Fibroblast of lung (primary cell): ENCODE results near the gene MINDY3. TPM values are rescaled to one million over a fixed set of nuclear protein-coding genes. Genes with fewer than 3 reads are reported as not detected.

ENCODE experiments used
- DNase-seq, 2 donors: peaks; one replicate each; pipeline versions ENCODE4 v3.0.0 to v3.0.0-alpha.2; 2010; ENCODE audit warnings: low read depth in 2 of 2
- H2AFZ ChIP-seq: 2 replicates; pipeline ENCODE4 v1.5.1; 2012; ENCODE audit warnings: low read length, control low read depth, inconsistent platforms
- H3K27ac ChIP-seq: 2 replicates; pipeline ENCODE4 v1.5.1; 2011; ENCODE audit warnings: low read length, control low read depth; ENCODE audit not compliant: insufficient read depth
- H3K27me3 ChIP-seq: 2 replicates; pipeline ENCODE4 v1.5.1; 2011; ENCODE audit warnings: mild to moderate bottlenecking, low read length; ENCODE audit not compliant: control insufficient read depth, insufficient read depth
- H3K36me3 ChIP-seq: 2 replicates; pipeline ENCODE4 v1.5.1; 2011; ENCODE audit warnings: low read length; ENCODE audit not compliant: control insufficient read depth, insufficient read depth
- H3K4me1 ChIP-seq: 2 replicates; pipeline ENCODE4 v1.5.1; 2011; ENCODE audit warnings: low read length; ENCODE audit not compliant: control insufficient read depth, insufficient read depth; ENCODE audit errors: extremely low read depth
- H3K4me2 ChIP-seq: 2 replicates; pipeline ENCODE4 v1.5.1; 2011; ENCODE audit warnings: low read length, control low read depth; ENCODE audit not compliant: insufficient read depth; ENCODE audit errors: extremely low read depth
- H3K4me3 ChIP-seq, 4 experiments: fragments of 200-600 bp in 1 of 4; sonication (generic) in 1 of 4; replicated peaks in 1 of 4; 2 replicates each; pipeline ENCODE4 v1.5.1; 2011 to 2016; ENCODE audit warnings: low read length in 4 of 4, low read depth in 3 of 4, mild to moderate bottlenecking in 3 of 4, control low read depth in 2 of 4, inconsistent platforms in 1 of 4, mixed read lengths in 1 of 4; ENCODE audit not compliant: insufficient read depth in 1 of 4; ENCODE audit errors: control extremely low read depth in 1 of 4
- H3K79me2 ChIP-seq: 2 replicates; pipeline ENCODE4 v1.5.1; 2012; ENCODE audit warnings: mild to moderate bottlenecking, low read length, inconsistent platforms; ENCODE audit not compliant: control insufficient read depth, insufficient read depth
- H3K9ac ChIP-seq: 2 replicates; pipeline ENCODE4 v1.5.1; 2011; ENCODE audit warnings: mild to moderate bottlenecking, low read length, control low read depth; ENCODE audit not compliant: insufficient read depth
- H3K9me3 ChIP-seq: 2 replicates; pipeline ENCODE4 v1.5.1; 2012; ENCODE audit warnings: low read depth, low read length; ENCODE audit not compliant: control insufficient read depth, insufficient read depth
- H4K20me1 ChIP-seq: 2 replicates; pipeline ENCODE4 v1.5.1; 2011; ENCODE audit warnings: low read length; ENCODE audit not compliant: control insufficient read depth, insufficient read depth; ENCODE audit errors: extremely low read depth
- EZH2 ChIP-seq: IDR thresholded peaks from 2 replicates; pipeline ENCODE4 v1.5.1; 2012; ENCODE audit warnings: low read length, control low read depth, mild to moderate bottlenecking; ENCODE audit errors: missing control alignments
- polyA plus RNA-seq, 2 donors: library from polyadenylated mRNA; depleted of rRNA in 1 of 2; stranded (reverse) in 1 of 2; unstranded in 1 of 2; fragments of >200 nt; gene quantifications; 2 replicates each; pipeline ENCODE4 v1.2.1, GENCODE V29; 2011 to 2012; ENCODE audit warnings: missing spikeins in 1 of 2
- total RNA-seq: library from RNA; depleted of rRNA; stranded (reverse); fragments of >200 nt; gene quantifications from 2 replicates; pipeline ENCODE4 v1.2.1, GENCODE V29; 2014
- TF ChIP-seq, protein P1 (sequence below), 2 donors: IDR thresholded peaks in 1 of 2; conservative IDR thresholded peaks in 1 of 2; 1 replicate in 1 of 2; 2 replicates in 1 of 2; pipeline ENCODE4 v1.5.1; 2011 to 2012; ENCODE audit warnings: low read length in 2 of 2, control low read depth in 1 of 2, inconsistent platforms in 1 of 2, low read depth in 1 of 2, mild to moderate bottlenecking in 1 of 2

Gene MINDY3
- total and polyA plus RNA-seq, 2 donors (not counting 1 experiment from before 2014, with no cell fraction given), result 30.6 to 37.5 TPM

DNA sequence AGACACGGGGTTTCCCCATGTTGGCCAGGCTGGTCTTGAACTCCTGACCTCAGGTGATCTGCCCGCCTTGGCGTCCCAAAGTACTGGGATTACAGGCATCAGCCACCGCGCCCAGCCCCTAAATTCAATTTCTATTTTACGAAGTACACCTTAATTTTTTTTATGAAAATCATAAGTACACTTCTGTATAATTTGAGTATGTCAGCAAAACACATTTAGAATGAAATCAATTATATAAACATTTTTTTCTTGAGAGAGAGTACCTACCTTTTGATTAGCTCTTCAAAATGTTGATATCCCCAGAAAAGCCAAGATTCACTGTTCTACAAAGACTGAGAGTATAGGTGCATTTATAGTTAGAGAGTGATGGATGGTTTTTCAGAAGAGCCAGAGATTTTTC lies 120.0 kb downstream of the MINDY3 start:
- Histone ChIP-seq H4K20me1 (no peaks in the 10 kb centered on the region), H3K27ac (no peak overlapping the region), H2AFZ (no peak overlapping the region), H3K36me3 (no peaks in the 10 kb centered on the region), H3K27me3 (no peaks in the 10 kb centered on the region), H3K79me2 (no peaks in the 10 kb centered on the region), H3K9me3 (no peaks in the 10 kb centered on the region), H3K4me2 (no peak overlapping the region), H3K4me3 (no peak overlapping the region), H3K4me1 (no peaks in the 10 kb centered on the region), H3K9ac (no peak overlapping the region)
- TF ChIP-seq EZH2, result no peak
- no peak for DNase-seq

GRCh38 chr10:15739254-15739970 lies 120.9 kb downstream of the MINDY3 start:
- Histone ChIP-seq H3K36me3 (no peaks in the 10 kb centered on the region), H3K27me3 (no peaks in the 10 kb centered on the region), H3K4me3 (no peak overlapping the region), H3K79me2 (no peaks in the 10 kb centered on the region), H3K4me2 (no peak overlapping the region), H3K9ac (no peak overlapping the region), H4K20me1 (no peaks in the 10 kb centered on the region), H3K9me3 (no peaks in the 10 kb centered on the region), H3K4me1 (no peaks in the 10 kb centered on the region), H2AFZ (no peak overlapping the region), H3K27ac (no peak overlapping the region)
- DNase-seq, result no peak
- TF ChIP-seq, protein P1, sequence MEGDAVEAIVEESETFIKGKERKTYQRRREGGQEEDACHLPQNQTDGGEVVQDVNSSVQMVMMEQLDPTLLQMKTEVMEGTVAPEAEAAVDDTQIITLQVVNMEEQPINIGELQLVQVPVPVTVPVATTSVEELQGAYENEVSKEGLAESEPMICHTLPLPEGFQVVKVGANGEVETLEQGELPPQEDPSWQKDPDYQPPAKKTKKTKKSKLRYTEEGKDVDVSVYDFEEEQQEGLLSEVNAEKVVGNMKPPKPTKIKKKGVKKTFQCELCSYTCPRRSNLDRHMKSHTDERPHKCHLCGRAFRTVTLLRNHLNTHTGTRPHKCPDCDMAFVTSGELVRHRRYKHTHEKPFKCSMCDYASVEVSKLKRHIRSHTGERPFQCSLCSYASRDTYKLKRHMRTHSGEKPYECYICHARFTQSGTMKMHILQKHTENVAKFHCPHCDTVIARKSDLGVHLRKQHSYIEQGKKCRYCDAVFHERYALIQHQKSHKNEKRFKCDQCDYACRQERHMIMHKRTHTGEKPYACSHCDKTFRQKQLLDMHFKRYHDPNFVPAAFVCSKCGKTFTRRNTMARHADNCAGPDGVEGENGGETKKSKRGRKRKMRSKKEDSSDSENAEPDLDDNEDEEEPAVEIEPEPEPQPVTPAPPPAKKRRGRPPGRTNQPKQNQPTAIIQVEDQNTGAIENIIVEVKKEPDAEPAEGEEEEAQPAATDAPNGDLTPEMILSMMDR (conservative IDR thresholded peaks at IDR 0.05 in 1 of 2, IDR thresholded peaks at IDR 0.05 in 1 of 2; ENCODE audit: low read depth in 1 of 2, low read length in 2 of 2), result no peak
- TF ChIP-seq EZH2, result no peak

DNA sequence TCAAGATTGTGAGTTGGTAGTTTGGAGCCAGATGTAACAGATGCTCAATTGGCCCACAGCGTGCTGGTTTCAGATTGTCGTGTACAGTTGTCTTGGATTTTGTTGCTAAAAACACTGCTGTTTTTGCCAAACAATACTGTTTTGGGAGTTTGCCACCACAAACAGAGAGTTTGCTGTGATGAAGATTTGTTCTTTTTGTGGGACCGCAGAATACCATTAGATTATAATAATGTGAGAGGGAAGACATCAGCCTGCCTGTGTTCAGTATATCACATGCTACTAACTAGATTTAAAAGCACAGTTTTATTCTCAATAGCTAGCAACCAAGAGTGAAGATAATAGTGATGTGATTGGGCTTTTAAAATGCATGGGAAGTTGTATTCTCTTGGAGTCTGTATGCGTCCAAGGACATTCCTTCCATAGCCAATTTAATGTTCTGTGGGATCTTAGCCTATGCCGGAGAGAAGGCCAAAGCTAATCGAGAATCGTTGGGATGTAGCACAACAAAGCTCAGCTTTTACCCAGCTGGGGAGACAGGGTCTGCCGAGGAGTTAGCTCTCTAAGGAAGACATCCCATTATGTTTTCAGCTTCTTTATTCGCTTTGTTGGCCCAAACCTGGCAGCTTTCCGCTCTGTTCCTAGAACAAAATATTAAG lies 121.9 kb downstream of the MINDY3 start:
- no peaks in the 10 kb centered on the region for H3K36me3 ChIP-seq
- no peaks in the 10 kb centered on the region for H3K4me1 ChIP-seq
- H3K9me3 ChIP-seq, result no peaks in the 10 kb centered on the region
- H3K79me2 ChIP-seq, result no peaks in the 10 kb centered on the region
- DNase-seq, result peak in 1 of 2 donors; percentile 94
- H3K27ac ChIP-seq, result no peak overlapping the region
- H2AFZ ChIP-seq, result peak overlapping the region; percentile 40
- H3K9ac ChIP-seq, result no peak overlapping the region
- no peaks in the 10 kb centered on the region for H3K27me3 ChIP-seq
- TF ChIP-seq, protein P1 (conservative IDR thresholded peaks at IDR 0.05 in 1 of 2, IDR thresholded peaks at IDR 0.05 in 1 of 2; ENCODE audit: low read depth in 1 of 2, low read length in 2 of 2), result no peak
- TF ChIP-seq EZH2, result no peak
- H4K20me1 ChIP-seq, result no peaks in the 10 kb centered on the region
- H3K4me3 ChIP-seq, result no peak overlapping the region
- peak overlapping the region; percentile 46 for H3K4me2 ChIP-seq
